Left ventricle myocardium superior (tissue), 1 donor: ENCODE measurements around the gene CLCA1. TPM values are rescaled to one million over a fixed set of nuclear protein-coding genes. Genes with fewer than 3 reads are reported as not detected.

ENCODE experiments used
- ATAC-seq: fragments of 200-7000 bp; cut with Tn5 transposase; one replicate; pipeline ENCODE4 v1.9.1; 2020; ENCODE audit warnings: mild to moderate bottlenecking, moderate library complexity
- DNase-seq: peaks from one replicate; pipeline ENCODE4 v3.0.0-alpha.2; 2020
- intact Hi-C: fragments of 100-400 bp; cut with micrococcal nuclease; formaldehyde crosslinking; loops from one replicate; pipeline ENCODE4 v1.11.0; 2022
- total RNA-seq: library from RNA; stranded (reverse); fragmentation: NEBNext Ultra II Directional; extraction: Animal tissue kit (Norgen Biotek cat#: 25700); gene quantifications from one replicate; pipeline ENCODE4 v1.2.1, GENCODE V29; 2021
- donor health status: DM: no; HTN: yes; CAD: no; lungs with severe emphysema.

The CLCA1 gene
- total RNA-seq, 1 donor from 2014 or later = not detected

DNA sequence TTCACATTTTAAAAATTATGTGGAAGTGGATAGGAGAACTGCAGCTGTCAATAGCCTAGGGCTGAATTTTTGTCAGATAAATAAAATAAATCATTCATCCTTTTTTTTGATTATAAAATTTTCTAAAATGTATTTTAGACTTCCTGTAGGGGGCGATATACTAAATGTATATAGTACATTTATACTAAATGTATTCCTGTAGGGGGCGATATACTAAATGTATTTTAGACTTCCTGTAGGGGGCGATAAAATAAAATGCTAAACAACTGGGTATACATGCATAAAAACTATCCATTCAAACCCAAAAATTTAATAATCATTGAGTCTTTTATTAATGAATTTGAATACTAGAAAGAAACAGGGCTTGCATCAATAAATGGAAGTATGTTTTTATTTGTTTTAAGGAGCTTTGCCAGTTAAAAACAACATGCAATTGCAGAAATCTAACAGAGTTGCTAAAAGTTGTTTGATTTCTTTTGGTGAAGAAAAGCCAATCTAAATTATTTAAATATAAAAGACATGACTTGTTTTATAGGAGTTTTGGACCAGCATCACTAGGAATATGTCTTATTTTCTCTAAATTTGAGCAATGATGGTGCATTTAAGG lies 31.4 kb downstream of the CLCA1 start:
- intact Hi-C loops = loop anchor here (10.0 kb wide), 2 partner anchors 115 to 245 kb away; no protein-coding TSS in a partner anchor
- DNase-seq = no peak
- ATAC-seq = no peak

DNA sequence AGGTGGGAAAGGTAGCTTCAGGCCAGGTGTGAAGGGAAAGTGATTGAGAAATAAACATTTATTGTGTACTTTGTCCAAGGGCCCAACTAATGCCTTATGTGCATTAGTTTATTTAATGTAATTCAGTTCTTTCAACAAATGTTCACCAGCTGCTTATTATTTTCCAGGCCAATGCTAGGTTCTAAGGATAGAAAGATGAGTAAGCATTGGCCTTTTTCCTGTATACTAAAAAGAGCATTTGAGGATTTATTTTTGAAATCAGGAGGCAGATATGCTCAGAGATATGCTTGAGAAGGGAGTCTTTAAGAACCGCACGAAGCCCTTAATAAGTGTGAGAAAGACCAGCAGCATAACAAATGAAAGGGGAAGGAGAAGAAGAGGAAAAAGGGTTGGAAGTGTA lies 32.0 kb downstream of the CLCA1 start:
- intact Hi-C loops = loop anchor here (10.0 kb wide), 2 partner anchors 116 to 244 kb away; no protein-coding TSS in a partner anchor
- ATAC-seq (no peak), DNase-seq (no peak)

DNA sequence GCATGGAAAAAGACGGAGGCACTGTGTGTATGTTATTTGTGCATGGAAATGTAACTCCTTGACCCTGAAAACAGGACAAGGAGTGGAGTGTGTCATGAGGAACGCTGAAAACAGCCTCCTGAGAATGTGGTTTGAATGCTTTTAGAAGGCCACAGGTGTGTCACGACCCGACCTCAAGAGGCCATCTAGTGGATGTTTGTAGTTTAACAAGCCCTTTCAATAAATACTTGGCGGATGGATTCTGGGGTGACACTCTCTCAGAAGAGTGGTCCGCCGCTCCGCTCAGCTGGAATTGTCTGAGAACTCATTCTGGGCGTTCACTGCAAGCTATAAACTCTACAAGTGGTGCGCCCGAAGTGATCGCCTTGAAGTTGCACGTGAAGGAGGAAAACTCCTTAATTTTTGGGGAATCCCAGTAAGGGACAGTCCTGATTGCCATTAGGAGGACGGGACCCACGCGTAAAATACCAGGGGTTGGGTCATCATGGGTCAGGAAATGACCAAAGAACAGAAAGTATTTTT lies 33.5 kb downstream of the CLCA1 start:
- intact Hi-C loops = loop anchor here (10.0 kb wide), 2 partner anchors 117 to 243 kb away; no protein-coding TSS in a partner anchor
- peak; percentile 26 for ATAC-seq
- DNase-seq = peak; percentile 40

DNA sequence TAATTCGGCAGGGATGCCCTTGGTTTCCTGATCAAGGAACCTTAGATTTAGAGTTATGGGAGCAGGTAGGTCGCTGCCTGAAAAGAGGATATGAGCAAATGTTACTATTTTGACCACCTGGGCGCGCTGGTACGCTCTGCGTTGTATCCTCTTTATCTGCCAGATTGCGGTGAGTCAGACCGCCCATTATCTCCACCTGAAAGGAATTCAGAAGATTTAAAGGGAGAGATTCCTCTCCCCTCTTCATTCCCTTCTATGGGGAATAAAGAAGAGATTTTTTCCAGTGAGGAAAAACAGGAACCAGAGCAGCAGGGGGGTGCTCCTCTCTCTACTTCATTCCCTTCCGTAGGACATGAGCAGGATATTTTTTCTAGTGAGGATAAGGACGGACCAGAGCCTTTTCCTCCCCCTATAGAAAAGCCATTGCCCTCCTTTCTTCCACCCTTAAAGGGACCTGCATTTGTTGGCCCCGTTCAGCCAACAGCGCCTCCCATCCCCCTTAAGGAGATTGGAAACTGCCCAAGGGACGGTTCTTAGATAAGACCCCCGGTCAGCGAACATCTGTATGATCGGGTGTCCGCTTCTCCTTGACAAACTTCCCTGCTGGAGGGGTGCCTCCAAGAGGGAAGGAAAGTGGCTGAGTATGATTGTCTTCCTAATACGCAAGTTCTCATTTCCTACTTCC lies 34.1 kb downstream of the CLCA1 start:
- intact Hi-C loops = loop anchor here (10.0 kb wide), 2 partner anchors 118 to 242 kb away; no protein-coding TSS in a partner anchor
- peak; percentile 63 for ATAC-seq
- DNase-seq = peak; percentile 36

DNA sequence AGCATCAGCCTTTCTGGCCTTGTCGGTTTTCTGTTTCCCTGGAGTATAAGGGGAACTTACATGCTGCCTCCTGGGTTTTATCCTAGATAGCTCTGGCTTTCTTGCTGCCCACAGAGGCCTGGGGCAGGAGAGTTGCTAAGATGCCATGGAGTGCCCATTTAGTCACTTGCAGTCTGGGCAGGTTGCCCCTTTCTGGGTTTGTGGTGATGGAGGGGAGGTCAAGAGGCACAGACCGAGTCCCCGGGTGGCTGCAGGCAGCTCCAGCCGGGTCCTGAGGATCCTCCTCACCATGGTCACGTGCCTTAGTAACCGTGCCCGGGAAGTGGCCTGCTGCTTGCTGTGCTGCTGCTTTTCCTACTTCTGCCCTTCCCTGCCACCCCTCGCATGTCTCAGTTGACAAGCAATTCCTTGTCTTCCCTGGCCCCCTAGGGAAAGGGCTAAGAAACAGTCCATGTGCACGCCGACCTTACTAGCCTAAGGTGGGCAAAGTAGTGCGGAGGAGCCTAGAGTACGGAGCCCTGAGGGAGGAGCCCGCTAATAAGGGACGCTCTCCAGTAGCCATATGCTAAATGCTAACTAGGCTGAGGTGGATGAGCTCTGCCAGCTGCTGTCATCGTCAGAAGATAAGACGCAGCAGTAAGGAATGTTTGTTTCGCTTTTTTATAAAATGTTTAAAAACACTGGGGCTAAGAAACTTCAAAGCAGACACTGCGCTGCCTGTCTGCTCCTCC lies 34.8 kb downstream of the CLCA1 start:
- ATAC-seq = peak; percentile 80
- peak; percentile 70 for DNase-seq
- intact Hi-C loops = loop anchor here (10.0 kb wide), 2 partner anchors 119 to 241 kb away; no protein-coding TSS in a partner anchor

DNA sequence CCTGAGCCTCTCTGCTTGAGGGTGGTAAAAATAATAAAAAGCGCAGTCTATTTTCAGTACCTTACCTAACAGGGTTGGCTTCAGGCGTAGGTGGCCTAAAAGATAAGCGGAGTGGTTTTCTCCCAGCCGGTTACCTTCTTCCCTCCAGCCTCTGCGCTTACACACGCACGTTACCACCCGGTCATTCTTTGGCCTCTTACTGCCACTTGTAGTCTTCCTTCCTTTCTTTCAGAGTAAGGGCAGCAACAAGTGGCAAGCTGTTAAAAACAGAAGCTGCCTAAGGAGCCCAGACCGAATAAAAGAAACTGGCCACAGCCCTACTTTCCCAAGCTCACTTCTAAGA lies 35.4 kb downstream of the CLCA1 start:
- intact Hi-C loops = loop anchor here (10.0 kb wide), 2 partner anchors 119 to 241 kb away; no protein-coding TSS in a partner anchor
- DNase-seq (no peak), ATAC-seq (peak; percentile 89)

DNA sequence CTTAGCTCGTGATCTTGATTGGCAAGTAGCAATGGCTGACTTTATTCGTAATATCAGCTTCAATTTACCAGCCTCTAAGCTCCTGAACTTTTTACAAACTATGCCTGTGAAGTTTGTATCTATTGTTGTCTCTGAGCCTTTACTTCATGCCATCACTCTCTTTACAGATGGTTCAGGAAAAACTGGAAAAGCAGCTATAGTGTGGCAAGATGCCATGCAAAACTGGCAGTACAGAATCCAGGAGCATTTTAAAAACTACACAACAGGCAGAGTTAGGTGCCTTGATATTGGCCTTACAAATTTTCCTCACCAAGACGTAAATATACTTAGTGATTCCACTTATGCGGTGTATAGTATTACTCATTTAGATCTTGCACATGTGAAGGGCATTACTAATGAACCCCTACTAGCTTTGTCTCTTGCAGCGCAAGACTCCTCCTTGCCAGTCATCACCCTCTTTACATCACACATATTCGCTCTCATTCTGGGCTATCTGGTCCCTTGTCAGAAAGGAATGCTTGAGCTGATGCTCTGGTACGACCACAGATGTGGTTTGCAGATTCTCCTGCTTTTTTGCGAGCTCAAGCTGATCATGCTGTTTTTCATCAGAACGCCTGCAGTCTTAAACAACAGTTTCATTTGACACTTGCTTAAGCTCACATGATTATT lies 36.3 kb downstream of the CLCA1 start:
- intact Hi-C loops = loop anchor here (5.0 to 10.0 kb wide), 3 partner anchors 33 to 240 kb away; no protein-coding TSS in a partner anchor
- no peak for ATAC-seq
- DNase-seq = no peak

DNA sequence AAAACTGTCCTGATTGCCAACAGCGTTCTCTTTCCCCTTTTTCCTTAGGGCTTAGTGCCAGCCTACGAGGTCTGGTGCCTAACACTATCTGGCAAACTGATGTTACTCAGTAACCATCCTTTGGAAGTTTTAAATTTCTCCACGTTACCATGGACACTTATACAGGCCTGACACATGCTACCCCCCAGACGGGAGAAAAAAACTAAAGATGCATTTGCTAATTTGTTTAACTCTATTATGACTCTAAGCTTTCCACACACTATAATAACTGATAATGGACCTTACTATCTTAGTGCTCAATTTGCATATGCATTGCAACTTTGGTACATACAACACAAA lies 36.8 kb downstream of the CLCA1 start:
- intact Hi-C loops = loop anchor here (5.0 to 10.0 kb wide), 3 partner anchors 33 to 239 kb away; no protein-coding TSS in a partner anchor
- DNase-seq = no peak
- no peak for ATAC-seq

DNA sequence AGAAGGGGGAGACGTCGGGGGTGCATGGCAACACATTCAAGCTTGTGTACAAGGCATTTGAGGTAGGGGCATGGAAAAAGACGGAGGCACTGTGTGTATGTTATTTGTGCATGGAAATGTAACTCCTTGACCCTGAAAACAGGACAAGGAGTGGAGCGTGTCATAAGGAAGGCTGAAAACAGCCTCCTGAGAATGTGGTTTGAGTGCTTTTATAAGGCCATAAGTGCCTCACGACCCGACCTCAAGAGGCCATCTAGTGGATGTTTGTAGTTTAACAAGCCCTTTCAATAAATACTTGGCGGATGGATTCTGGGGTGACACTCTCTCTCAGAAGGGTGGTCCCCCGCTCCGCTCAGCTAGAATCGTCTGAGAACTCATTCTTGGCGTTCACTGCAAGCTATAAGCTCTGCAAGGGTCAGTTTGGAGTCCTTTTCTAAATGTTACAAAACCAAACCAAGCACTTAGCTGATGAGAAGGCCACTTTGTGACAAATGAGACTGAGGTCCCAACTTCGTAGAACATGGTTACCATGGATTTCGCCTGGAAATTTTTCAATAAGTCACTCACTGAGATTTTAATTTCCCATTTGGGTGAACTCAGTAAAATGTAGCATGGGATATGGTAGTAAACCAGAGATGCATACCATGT lies 39.3 kb downstream of the CLCA1 start:
- intact Hi-C loops = loop anchor here (5.0 to 10.0 kb wide), 3 partner anchors 36 to 237 kb away; no protein-coding TSS in a partner anchor
- no peak for DNase-seq
- no peak for ATAC-seq

DNA sequence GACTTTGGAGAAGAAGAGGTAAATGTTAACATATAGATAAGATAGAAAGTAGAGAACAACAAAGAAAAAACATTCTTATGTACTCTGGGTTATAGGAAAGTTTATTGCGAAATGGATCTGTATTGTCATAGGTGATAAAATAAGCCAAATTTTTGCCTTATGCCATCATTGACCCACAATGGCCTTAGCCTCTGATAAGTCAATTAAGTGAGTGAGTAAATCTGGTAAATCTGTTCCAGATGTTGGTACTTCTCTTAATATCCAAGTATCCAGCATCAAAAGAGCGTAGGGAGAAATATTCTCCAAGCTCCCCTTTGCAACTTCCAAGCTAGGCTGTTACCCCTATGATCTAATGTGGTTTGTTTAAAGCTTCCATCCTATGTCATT lies 39.8 kb downstream of the CLCA1 start:
- no peak for DNase-seq
- intact Hi-C loops = loop anchor here (5.0 to 10.0 kb wide), 3 partner anchors 36 to 236 kb away; no protein-coding TSS in a partner anchor
- no peak for ATAC-seq

DNA sequence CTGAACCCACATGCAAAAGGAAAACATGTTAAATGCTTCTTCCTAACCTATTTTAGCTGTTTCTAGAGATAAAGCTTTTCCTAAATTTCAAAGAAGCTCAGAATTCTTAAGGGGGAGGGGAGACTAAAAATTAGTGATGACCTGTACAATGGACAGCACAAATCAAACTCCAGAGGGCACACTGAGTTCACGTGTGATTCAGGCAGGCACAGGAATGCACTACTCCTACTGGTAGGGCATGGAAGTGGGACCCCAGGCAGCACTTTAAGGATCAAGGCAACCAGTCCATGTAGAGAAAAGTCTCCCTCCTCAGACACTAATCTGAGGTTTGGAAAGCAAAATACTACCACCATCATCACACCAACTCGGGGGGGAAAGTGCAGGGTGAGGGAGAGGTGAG lies 46.9 kb downstream of the CLCA1 start:
- ATAC-seq (peak; percentile 34), DNase-seq (no peak)
- intact Hi-C loops = no loop called here

DNA sequence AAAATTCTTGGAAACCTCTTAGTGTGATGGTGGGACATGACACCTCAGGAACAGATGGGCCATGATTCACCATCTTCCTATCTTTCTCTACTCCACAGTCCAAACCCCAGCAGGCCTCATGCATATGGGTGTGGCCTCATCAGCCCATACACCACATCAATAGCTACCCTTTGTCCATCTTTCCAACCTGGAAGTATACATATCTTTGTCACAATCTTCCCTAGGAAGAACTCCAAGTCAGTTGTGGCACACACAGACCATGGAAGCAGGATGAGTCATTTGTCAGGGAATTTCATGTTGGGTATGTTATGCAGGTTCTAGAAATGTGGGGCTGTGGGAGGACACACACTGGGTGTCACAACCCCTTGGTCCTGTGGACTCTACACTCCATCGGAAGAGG lies 47.6 kb downstream of the CLCA1 start:
- ATAC-seq = no peak
- DNase-seq = no peak
- intact Hi-C loops = no loop called here

DNA sequence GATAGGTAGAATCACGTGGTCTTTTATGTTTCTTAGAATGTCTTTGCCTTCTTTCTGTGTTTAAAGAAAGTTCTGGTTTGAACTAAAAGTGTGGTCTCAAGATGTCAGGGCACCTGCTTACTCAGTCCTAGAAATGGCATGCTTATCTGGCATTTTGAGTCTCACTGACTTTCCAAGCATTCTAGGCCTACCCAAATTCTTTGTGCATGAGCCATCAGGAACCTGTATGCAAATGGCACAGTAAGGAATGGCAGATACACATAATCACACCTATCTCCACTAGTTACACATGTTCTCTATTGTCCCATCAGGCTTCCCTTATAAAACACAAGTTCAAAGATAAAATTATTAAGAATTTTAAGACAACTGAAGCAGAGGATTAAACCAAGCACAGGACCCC lies 48.6 kb downstream of the CLCA1 start:
- intact Hi-C loops = no loop called here
- DNase-seq (no peak), ATAC-seq (no peak)

DNA sequence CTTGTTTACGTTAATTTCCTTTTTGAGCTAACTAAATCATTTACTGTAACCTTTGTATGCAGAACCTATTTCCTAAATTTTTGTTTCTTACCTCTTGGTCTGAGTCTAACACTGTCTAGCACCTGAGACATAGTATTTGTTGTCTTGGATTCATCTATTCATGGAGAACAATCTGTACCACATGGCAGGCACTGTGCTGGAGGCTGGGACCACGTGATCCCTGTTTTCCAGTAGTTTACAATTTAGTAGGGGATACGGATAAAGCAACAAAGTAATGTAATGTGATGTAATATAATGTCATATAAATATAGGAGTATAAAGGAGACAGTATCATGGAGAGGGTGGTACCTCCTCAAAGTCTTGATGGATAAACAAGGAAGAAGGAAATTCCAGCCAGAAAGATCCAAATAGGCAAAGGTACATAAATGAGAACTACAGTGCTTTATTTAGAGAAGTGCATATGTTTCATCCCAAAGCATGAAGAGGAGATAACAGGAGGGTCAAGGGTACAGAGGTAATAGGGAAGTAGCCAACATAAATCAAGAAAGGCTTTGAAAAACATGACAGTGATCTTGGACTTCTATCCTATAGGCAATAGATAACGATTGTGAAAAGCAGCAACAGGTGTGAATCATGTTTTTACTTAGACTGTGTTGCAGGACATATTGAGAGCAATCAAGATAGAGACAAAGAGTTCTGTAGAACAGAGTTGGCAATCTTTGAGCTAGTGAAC lies 52.2 kb downstream of the CLCA1 start:
- no peak for ATAC-seq

DNA sequence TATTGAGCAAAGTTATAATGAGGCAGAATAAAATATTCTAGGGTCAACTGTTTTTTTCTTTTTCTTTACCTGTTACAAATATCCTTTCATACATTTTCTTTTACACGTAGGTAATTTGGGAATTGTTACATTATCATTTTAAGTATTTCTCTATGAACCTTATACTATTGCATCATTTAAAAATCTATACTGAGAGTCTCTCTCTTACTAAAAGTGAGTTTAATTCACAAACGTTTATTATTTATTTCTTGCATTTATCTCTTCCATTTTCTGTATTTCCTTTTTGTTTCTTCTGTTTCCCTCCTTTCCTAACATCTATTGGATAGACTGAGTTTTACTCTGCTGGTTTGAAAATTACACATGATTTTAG lies 52.8 kb downstream of the CLCA1 start:
- intact Hi-C loops = no loop called here
- no peak for ATAC-seq
- DNase-seq = no peak

More for the DNA sequence above, 52.2 kb downstream of the CLCA1 start:
- intact Hi-C loops = no loop called here
- no peak for DNase-seq

DNA sequence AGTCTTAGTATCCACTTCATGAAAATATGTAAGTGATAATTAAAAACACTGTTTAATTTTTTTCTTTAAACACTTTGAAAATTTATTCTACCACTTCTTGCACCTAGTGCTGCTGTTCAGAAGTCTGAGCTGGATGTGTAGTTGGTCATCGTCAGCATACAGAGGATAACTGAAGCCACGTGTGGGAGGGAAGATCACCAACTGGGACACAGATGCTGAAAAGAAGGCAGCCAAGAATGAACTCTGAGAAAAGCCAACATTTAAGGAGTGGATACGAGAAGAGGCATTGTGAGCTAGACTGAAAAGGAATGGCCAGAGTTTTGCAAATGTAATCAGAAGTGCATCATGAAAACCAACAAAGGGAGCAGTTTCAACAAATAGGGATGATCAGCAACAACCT lies 53.5 kb downstream of the CLCA1 start:
- DNase-seq (no peak), ATAC-seq (no peak)
- intact Hi-C loops = no loop called here

DNA sequence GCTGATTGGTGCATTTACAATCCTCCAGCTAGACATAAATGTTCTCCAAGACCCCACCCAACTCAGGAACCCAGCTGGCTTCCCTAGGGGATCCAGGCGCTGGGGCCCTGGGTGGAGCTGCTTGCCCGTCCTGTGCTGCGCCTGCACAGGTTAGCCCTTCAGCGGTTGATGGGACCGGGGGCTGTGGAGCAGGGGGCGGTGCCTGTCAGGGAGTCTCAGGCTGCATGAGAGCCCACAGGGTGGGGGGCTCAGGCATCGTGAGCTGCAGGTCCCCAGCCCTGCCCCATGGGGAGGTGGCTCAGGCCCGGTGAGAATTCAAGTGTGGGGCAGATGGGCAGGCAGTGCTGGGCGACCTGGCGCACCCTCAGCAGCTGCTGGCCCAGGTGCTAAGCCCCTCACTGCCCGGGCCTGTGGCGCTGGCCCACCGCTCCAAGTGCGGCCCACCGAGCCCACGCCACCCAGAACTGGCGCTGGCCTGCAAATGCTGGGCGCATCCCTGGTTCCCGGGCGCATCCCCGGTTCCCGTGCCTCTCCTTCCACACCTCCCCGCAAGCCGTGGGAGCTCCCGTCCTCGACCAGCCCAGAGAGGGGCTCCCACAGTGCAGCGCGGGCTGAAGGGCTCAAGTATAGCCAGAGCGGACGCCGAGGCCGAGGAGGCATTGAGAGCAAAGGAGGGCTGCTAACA lies 55.1 kb downstream of the CLCA1 start:
- ATAC-seq (no peak), DNase-seq (no peak)
- intact Hi-C loops = no loop called here

DNA sequence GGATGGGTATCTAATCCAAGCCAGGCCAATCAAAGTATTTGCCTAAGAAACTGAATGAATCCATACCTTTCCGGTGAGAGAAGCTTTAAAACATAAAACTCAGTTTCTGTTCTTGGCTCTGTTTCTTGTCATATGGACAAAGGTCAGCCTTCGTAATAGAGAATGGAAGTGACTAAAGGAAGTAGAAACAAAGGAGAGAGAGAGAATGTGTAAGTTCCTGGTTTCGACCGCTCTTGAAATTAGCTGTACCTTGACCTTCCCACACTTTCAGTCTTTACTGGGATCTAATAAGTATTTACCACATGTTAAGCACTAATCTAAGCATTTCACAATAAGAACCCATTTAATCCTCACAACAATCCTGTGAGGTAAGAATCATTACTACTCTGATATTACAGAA lies 58.6 kb downstream of the CLCA1 start:
- DNase-seq = no peak
- intact Hi-C loops = no loop called here
- ATAC-seq = no peak
